HG02759 (cell line): ENCODE measurements around the gene VAV2.
"Not testable (repeated sequence)": the region's sequence is repeated elsewhere in the genome, so short reads cannot be mapped to it uniquely, and the experiment has no call there.

Source experiments
- ATAC-seq: cut with Tn5 transposase; IDR thresholded peaks from one replicate; pipeline ENCODE4 v1.9.1; 2021; ENCODE audit warnings: mild to moderate bottlenecking, moderate library complexity; ENCODE audit not compliant: unreplicated experiment

The VAV2 gene

DNA sequence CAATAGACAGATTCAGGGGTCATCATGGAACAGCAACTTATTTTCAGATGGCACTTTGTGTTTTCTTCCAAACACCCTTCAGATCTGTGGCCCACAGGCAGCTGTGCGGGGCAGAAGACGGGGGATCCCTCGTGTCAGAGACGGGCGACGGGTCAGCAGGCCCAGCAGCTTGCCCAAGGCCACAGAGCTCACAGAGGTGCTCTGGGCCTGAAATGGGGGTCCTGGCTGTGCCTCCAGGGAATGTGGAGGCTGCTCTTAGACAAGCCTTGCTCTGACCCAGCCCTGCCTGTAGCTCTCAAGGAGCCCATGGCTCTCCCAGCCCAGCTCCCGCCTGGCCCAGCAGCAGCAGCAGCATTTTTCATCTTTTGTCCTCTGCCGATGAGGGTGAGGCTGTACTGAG is 213.0 kb downstream of the VAV2 start:
- ATAC-seq: no peak

- no peak for ATAC-seq
Observed at GRCh38 chr9:133778336-133779013, 213.6 kb downstream of the VAV2 start.

GRCh38 chr9:133777871-133778270 is 214.3 kb downstream of the VAV2 start:
- no peak for ATAC-seq

- no peak for ATAC-seq
Observed at GRCh38 chr9:133777068-133777791, 214.9 kb downstream of the VAV2 start.

- ATAC-seq: no peak
Observed at GRCh38 chr9:133775951-133776905, 215.9 kb downstream of the VAV2 start.

GRCh38 chr9:133775291-133775690 is 216.8 kb downstream of the VAV2 start:
- ATAC-seq: no peak

- no peak for ATAC-seq
Observed at GRCh38 chr9:133774799-133775198, 217.3 kb downstream of the VAV2 start.

DNA sequence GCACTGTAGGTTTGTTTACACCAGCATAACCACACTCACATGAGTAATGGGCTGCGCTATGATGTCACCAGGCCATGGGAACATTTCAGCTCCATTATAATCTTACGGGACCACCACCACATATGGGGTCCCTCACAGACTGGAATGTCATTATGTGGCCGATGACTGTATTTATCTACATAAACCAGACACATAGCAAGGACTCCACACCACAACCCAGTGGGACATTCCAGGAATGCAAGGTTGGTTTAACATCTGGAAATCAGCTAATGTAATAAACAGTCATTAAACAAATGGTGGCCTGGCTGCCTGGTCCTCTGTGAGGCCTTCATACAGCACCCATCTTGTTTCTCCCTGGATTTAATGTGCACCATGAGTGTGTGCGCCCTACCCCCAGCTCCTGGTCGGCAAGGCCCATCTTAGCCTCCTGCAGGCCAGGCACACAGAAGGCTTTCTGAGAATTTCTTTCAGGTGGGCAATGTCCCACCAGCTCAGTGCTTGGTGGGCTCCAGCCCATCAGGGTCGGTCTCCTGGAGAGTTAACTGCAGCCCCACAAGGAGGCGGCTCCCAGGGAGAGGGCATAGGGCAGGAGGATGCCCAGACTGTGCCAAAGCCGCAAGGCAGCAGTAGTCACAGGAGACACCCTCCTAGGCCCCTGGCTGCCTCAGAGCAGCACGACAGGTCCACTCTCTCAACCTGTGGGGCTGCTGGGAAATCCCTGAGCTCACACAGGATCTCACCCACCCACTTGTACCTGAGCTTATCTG is 218.1 kb downstream of the VAV2 start:
- ATAC-seq: no peak

DNA sequence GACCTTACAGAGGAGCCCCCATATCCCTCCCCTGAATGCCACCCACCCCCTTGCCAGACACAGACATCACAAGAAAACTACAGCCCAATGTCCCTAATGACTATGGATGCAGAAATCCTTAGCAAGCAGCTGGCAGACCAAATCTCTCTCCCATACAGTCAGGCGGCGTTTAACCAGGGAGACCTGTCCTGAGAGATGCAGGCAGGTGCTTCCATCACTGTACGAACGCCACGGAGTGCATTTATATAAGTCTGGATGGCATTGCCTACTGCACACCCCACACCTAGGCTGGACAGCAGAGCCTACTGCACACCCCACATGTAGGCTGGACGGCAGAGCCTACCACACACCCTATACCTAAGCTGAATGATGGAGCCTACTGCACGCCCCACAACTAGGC is 219.5 kb downstream of the VAV2 start:
- ATAC-seq: no peak

GRCh38 chr9:133771486-133772482 is 220.3 kb downstream of the VAV2 start:
- ATAC-seq: no peak

GRCh38 chr9:133770076-133770777 is 221.9 kb downstream of the VAV2 start:
- ATAC-seq: no peak

DNA sequence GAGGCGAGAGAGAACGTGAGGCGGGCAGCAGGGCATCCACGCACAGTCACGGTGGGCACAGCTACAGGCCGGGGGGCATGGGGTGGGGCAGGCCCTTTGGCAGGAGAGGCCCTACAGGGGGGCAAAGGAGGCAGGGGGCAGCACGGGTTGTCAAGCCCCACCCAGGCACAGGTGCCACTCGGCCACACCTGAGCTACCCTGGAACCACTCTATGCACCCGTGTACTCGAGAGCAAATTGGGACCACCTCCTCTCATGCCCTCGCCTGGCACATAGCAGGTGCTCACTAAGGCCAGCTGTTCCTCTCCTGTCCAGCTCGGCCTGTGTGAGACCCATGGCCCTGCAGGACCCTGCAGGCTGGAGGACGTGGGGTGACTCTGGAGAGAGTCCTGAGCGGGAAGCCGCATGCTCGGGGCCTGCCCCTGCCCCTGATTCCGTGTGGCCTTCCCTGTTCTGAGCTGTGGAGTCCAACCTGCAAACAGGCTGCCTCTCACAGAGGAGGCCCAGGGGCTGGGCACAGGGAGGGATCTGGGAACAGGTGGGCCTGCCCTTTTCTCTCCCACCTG is 222.5 kb downstream of the VAV2 start:
- ATAC-seq: no peak

DNA sequence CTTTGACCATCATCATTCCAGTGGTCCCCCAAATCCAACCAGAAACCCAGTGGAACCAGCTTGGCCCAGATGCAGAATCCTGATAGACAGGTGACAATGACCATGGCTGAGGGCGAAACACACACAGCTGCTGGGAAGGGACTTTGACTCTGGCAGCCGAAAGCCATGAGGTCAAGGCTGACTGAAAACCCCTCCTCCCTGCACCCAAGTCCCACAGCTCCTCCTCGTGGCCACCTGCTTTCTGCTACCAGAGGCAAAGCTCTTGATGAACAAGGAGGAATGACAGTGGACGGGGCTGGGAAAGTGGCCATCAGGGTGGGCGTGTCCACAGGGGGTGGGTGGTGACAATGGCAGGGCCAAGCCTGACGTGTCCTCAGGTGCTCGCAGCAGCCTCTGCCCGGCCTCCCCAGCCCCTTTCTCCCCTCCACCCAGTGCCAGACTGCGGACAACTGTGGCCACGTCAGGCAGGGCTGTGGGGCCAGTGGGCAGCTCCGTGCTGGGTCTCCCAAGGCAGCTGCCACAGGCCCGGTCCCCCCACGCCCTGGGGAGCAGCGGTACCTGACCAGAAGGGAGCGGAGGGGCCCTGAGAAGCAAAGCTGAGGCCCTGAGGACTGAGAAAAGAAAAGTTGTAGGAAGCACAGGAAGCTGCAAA is 223.1 kb downstream of the VAV2 start:
- no peak for ATAC-seq

DNA sequence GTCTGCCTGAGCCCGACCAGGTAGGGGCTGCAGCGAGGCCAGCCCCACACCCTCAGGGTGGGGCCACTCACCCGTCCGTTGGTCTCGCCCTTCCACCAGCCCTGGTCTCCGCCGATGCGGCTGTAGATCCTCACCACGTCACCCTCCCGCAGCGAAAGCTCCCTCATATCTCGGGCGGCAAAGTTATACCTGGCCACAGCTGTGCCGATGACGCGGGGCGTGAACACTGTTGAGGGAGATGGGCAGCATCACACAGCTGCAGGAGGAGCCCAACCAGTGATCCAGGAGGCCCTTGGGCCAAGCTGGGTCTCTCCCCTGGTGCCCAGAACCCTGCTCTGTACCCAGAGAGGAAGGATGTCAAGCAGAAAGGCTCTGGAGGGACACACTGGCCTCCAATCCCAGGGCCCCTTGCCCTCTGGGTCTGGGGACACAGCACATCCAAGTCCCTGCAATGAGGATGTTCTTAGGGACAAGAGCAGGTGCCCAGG is 223.7 kb downstream of the VAV2 start:
- ATAC-seq: no peak

GRCh38 chr9:133767625-133768024 is 224.5 kb downstream of the VAV2 start:
- no peak for ATAC-seq

- no peak for ATAC-seq
Observed at GRCh38 chr9:133767008-133767407, 225.1 kb downstream of the VAV2 start.

- not testable (repeated sequence) for ATAC-seq
Observed at GRCh38 chr9:133766234-133766633, 225.9 kb downstream of the VAV2 start.
